Mesangial cell (primary cell): ENCODE data around the gene SH3BP2. TPM values are rescaled to one million over a fixed set of nuclear protein-coding genes. Genes with fewer than 3 reads are reported as not detected.

Source experiments
- total RNA-seq: library from RNA; depleted of rRNA; stranded (reverse); fragments of >200 nt; gene quantifications from 2 replicates; pipeline ENCODE4 v1.2.3, GENCODE V29; 2015

Gene SH3BP2, protein sequence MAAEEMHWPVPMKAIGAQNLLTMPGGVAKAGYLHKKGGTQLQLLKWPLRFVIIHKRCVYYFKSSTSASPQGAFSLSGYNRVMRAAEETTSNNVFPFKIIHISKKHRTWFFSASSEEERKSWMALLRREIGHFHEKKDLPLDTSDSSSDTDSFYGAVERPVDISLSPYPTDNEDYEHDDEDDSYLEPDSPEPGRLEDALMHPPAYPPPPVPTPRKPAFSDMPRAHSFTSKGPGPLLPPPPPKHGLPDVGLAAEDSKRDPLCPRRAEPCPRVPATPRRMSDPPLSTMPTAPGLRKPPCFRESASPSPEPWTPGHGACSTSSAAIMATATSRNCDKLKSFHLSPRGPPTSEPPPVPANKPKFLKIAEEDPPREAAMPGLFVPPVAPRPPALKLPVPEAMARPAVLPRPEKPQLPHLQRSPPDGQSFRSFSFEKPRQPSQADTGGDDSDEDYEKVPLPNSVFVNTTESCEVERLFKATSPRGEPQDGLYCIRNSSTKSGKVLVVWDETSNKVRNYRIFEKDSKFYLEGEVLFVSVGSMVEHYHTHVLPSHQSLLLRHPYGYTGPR
- total RNA-seq: 43.3 and 71.7 TPM in 2 replicates

GRCh38 chr4:2792711-2793585, at the start of gene SH3BP2:
Gene SH3BP2, plus strand, starts transcription at chr4:2793085. Its CDS starts 27,533 bp downstream, at chr4:2820618.

GRCh38 chr4:2755821-2756690, 36.8 kb upstream of the SH3BP2 start, which contains the start of gene TNIP2:
Gene TNIP2, minus strand, starts transcription at chr4:2756336. Its CDS starts 47 bp downstream, at chr4:2756289.

GRCh38 chr4:2843263-2843940, 50.5 kb downstream of the SH3BP2 start, which contains the start of gene ADD1:
Gene ADD1, plus strand, starts transcription at chr4:2843844. Its CDS starts 32,072 bp downstream, at chr4:2875916.

Other genes starting within 250 kb of the SH3BP2 start
- 38.3 and 41.9 TPM in 2 replicates for gene TNIP2, start 36.7 kb upstream of the SH3BP2 start, total RNA-seq
- gene ADD1, start 50.8 kb downstream of the SH3BP2 start, total RNA-seq: 151 and 190 TPM in 2 replicates
- gene NOP14, start 170.3 kb downstream of the SH3BP2 start, total RNA-seq: 14.6 and 24.8 TPM in 2 replicates
- 1.6 and 3.0 TPM in 2 replicates for gene GRK4, start 170.5 kb downstream of the SH3BP2 start, total RNA-seq